Activated B cell treated with CpG ODN at 0.5 μM for 24 hours (primary cell): ENCODE results near the gene IGLL1. TPM values are rescaled to one million over a fixed set of nuclear protein-coding genes. Genes with fewer than 3 reads are reported as not detected.
"Not testable (repeated sequence)": the region's sequence is repeated elsewhere in the genome, so short reads cannot be mapped to it uniquely, and the experiment has no call there.

ENCODE experiments used
- ATAC-seq: fragments of 200-7000 bp; cut with Tn5 transposase; one replicate; pipeline ENCODE4 v1.10.0; 2021; ENCODE audit warnings: low read depth, mild to moderate bottlenecking, moderate library complexity
- CTCF ChIA-PET: fragments of 350-600 bp; sonication (Branson Sonifier 250); formaldehyde crosslinking; loops from one replicate; lab custom pipeline; 2021; ENCODE audit warnings: antibody characterized with exemption; lab: Charles Lee
- POLR2A ChIA-PET: fragments of 350-600 bp; sonication (Branson Sonifier 250); formaldehyde crosslinking; loops from one replicate; lab custom pipeline; 2021; ENCODE audit warnings: antibody characterized with exemption; lab: Charles Lee
- DNase-seq: peaks from one replicate; pipeline ENCODE4 v3.0.0; 2022
- H3K27ac Mint-ChIP-seq: one replicate; pipeline ENCODE4 v1.8.0; 2020; ENCODE audit warnings: mixed read lengths
- H3K27me3 Mint-ChIP-seq: one replicate; pipeline ENCODE4 v1.8.0; 2021; ENCODE audit warnings: mixed read lengths
- H3K36me3 Mint-ChIP-seq: one replicate; pipeline ENCODE4 v1.8.0; 2021; ENCODE audit warnings: low read depth, mixed read lengths
- H3K4me1 Mint-ChIP-seq: one replicate; pipeline ENCODE4 v1.8.0; 2021; ENCODE audit warnings: mixed read lengths
- H3K4me3 Mint-ChIP-seq: one replicate; pipeline ENCODE4 v1.8.0; 2020; ENCODE audit warnings: mild to moderate bottlenecking, mixed read lengths
- H3K9me3 Mint-ChIP-seq: one replicate; pipeline ENCODE4 v1.8.0; 2020; ENCODE audit warnings: mixed read lengths
- CTCF ChIP-seq: fragments of 200-600 bp; IDR thresholded peaks from one replicate; pipeline ENCODE4 v1.8.0; 2022; ENCODE audit warnings: antibody characterized with exemption, mild to moderate bottlenecking
- intact Hi-C: fragments of 100-400 bp; cut with micrococcal nuclease; formaldehyde crosslinking; loops from one replicate; pipeline ENCODE4 v1.15.1; 2024
- total RNA-seq: library from RNA; stranded (reverse); gene quantifications from 2 replicates; pipeline ENCODE4 v1.2.3, GENCODE V29; 2022

IGLL1 gene
- total RNA-seq, 1 donor from 2014 or later = not detected

GRCh38 chr22:23564276-23564675 is 15.8 kb downstream of the IGLL1 start:
- POLR2A ChIA-PET = interaction anchor here (0.6 kb wide), 1 partner anchor 213 kb away, joined by 3 read pairs; no protein-coding TSS in a partner anchor
- intact Hi-C loops = no loop called here
- DNase-seq (no peak), ATAC-seq (no peak)
- peaks cover 25% of the 10 kb centered on the region for H3K27me3 Mint-ChIP-seq
- H3K27ac Mint-ChIP-seq = no peak overlapping the region
- no peaks in the 10 kb centered on the region for H3K36me3 Mint-ChIP-seq
- no peak for TF ChIP-seq CTCF
- no peak overlapping the region for H3K4me3 Mint-ChIP-seq
- CTCF ChIA-PET = no interaction called here
- peaks cover 7% of the 10 kb centered on the region for H3K4me1 Mint-ChIP-seq
- no peaks in the 10 kb centered on the region for H3K9me3 Mint-ChIP-seq

DNA sequence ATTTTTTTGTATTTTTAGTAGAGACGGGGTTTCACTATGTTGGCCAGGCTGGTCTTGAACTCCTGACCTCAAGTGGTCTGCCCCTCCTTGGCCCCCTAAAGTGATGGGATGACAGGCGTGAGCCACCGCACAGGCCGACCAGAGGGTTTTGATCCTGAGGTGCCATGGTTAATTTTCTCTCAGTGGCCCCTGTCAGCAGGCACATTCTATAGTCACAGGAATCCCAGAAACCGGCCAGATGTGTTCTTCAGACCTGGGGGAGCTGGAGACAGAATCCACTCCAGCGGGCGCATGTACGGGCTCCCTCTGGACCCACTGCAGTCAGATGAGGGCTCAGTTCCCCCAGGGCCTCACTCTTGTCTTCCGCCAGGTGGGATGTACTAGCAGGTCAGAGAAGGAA is 17.0 kb downstream of the IGLL1 start:
- H3K4me1 Mint-ChIP-seq = peaks cover 7% of the 10 kb centered on the region
- no peak overlapping the region for H3K4me3 Mint-ChIP-seq
- no peak for TF ChIP-seq CTCF
- peaks cover 27% of the 10 kb centered on the region for H3K27me3 Mint-ChIP-seq
- ChIA-PET CTCF (no interaction called here), POLR2A (no interaction called here)
- intact Hi-C loops = no loop called here
- H3K36me3 Mint-ChIP-seq = no peaks in the 10 kb centered on the region
- no peak for ATAC-seq
- no peak for DNase-seq
- no peak overlapping the region for H3K27ac Mint-ChIP-seq
- no peaks in the 10 kb centered on the region for H3K9me3 Mint-ChIP-seq

DNA sequence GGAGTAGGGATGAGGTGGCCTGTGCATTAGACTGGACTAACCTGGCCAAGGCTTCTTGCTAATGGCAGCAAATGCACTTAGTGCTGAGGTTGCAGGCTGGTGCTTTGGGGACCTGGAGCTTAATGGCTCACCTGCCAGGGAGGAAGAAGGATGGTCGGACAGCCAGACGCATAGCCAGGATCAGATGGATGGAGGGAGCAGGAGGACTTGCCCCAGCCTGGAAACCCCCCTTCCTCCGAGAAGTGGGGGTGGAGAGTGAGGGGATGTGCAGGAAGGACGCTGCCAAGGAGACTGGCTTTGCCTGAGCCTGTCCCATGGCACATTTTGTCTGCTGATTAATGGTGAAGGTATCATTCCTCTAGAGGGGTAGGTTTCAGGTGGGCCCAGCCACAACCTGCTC is 17.9 kb downstream of the IGLL1 start:
- H3K4me3 Mint-ChIP-seq = no peak overlapping the region
- ChIA-PET CTCF (no interaction called here), POLR2A (no interaction called here)
- no peak for TF ChIP-seq CTCF
- no peaks in the 10 kb centered on the region for H3K9me3 Mint-ChIP-seq
- H3K4me1 Mint-ChIP-seq = peaks cover 7% of the 10 kb centered on the region
- intact Hi-C loops = no loop called here
- ATAC-seq = no peak
- H3K27ac Mint-ChIP-seq = no peak overlapping the region
- DNase-seq = no peak
- H3K36me3 Mint-ChIP-seq = no peaks in the 10 kb centered on the region
- H3K27me3 Mint-ChIP-seq = peaks cover 25% of the 10 kb centered on the region

- DNase-seq, H3K4me3 Mint-ChIP-seq, H3K9me3 Mint-ChIP-seq, intact Hi-C loops, CTCF ChIA-PET, H3K36me3 Mint-ChIP-seq, H3K4me1 Mint-ChIP-seq, ATAC-seq, POLR2A ChIA-PET, H3K27ac Mint-ChIP-seq: not testable (repeated sequence)
- H3K27me3 Mint-ChIP-seq = peaks cover 26% of the 10 kb centered on the region
These were observed 19.0 kb downstream of the IGLL1 start for GRCh38 chr22:23561025-23561510.

DNA sequence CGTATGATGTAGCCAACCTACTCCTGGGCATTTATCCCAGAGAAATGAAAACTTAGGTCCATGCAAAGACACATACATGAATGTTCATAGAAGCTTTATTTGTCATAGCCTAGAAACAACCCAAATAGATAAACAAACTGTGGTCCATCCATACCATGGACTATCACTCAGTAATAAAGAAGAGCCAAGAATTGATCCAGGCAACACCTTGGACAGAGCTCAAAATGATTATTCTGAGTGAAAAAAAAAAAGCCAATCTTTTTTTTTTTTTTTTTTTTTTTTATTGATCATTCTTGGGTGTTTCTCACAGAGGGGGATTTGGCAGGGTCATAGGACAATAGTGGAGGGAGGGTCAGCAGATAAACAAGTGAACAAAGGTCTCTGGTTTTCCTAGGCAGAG is 19.9 kb downstream of the IGLL1 start:
- ATAC-seq, H3K36me3 Mint-ChIP-seq, POLR2A ChIA-PET, H3K4me1 Mint-ChIP-seq, DNase-seq, H3K9me3 Mint-ChIP-seq, H3K27ac Mint-ChIP-seq, H3K4me3 Mint-ChIP-seq, intact Hi-C loops: not testable (repeated sequence)
- CTCF ChIA-PET = interaction anchor here (0.8 kb wide), 1 partner anchor 31 kb away, joined by 3 read pairs; no protein-coding TSS in a partner anchor
- H3K27me3 Mint-ChIP-seq = peaks cover 21% of the 10 kb centered on the region

GRCh38 chr22:23557467-23557866 is 22.6 kb downstream of the IGLL1 start:
- H3K4me1 Mint-ChIP-seq = no peaks in the 10 kb centered on the region
- CTCF ChIA-PET = no interaction called here
- no peak overlapping the region for H3K4me3 Mint-ChIP-seq
- ATAC-seq (no peak), DNase-seq (no peak)
- no peak for TF ChIP-seq CTCF
- intact Hi-C loops = no loop called here
- H3K9me3 Mint-ChIP-seq = no peaks in the 10 kb centered on the region
- peaks cover 14% of the 10 kb centered on the region for H3K27me3 Mint-ChIP-seq
- POLR2A ChIA-PET = no interaction called here
- H3K36me3 Mint-ChIP-seq = no peaks in the 10 kb centered on the region
- H3K27ac Mint-ChIP-seq = no peak overlapping the region
